ENCODE data around the gene B3GALT2. TPM values are rescaled to one million over a fixed set of nuclear protein-coding genes. Genes with fewer than 3 reads are reported as not detected.
A peak's percentile ranks its signal among the peaks of the same experiment; 100 is the strongest.

Gene B3GALT2
- total RNA-seq, 1 experiment from 2014 or later = not detected

DNA sequence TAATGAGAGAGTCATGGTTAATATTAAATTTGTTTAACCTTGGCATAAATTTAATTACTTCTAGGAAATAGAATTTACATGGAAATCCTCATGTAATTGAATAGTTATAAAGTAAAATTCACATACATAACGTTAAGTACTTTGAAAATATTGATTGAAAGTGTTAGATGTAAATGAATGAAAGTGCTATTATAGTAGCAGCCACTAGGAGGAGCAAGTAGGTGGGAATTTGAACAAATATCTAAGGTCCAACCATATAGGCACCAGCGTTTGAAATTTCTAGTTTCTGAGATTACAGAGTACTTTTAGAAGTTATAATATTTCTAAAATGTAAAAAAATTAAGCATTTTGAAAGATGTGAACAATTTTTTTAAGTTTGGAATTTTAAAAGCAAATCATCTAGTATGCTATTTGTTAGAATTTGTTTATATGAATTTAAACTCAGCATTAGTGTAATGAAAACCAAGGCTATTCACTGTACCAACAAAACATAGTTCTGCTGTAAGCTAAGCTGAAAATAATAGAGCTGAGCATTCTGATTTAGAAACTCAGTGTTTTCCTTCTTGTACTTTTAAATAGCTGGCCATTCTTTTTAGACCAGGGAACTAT, 3.3 kb downstream of the B3GALT2 start:
- peak; percentile 72 for DNase-seq (ENCODE audit: low spot score)

DNA sequence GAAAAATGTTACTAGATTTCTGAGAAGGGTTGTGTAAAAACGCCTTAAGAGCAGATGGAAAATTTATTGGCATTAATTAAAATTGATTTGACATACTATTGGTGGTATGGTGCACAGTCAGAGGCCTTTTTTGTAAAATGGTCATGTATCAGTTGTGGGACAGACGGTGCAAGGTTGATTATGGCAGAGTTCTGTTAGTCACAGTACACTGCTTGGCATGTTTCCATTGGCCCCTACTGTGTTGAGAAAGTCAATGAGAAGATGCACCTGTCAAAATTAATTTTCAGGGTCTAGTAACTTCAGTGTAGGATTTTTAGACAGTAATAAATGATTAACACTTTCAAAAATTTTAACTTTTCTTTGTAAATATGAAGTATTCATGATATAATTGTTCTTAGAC, 4.4 kb downstream of the B3GALT2 start:
- DNase-seq (ENCODE audit: low spot score) = no peak

DNA sequence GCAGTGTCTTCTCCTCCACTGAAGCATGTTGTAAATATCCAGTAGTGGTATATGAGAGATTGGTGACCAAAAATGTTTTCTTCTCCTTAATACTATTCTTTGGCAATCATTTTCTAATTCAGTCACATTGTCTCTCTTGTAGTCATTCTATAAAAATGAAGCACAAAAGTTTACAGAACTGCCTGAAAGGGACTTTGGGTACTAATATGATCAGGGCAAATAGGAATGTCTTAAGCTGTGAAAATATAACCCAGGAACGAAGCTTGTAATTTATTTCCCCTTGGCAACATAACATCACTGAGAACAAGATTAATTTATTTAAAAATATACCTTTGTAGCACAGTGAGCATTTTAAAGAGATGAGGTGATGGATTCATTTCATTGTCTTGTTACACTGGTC, 4.9 kb downstream of the B3GALT2 start:
- DNase-seq (ENCODE audit: low spot score) = no peak

DNA sequence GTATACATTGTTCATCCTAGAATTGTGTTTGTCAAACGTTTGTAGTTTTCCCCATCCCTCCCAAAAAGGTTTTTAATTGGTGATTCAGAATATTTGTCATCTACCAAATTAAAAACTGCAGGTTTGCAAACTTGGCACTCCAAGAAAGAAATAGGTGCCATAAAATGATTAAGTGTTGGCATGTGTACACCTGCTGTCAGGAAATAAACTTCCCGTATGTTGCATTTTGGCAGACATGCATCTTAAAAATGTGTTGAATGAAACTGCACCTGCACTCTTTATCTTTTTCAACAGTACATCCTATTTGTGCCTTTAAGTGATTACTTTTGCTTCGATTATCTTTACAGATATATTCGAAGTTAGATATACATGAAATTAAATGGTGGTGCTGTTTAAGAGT, 7.3 kb downstream of the B3GALT2 start:
- DNase-seq (ENCODE audit: low spot score) = no peak

DNA sequence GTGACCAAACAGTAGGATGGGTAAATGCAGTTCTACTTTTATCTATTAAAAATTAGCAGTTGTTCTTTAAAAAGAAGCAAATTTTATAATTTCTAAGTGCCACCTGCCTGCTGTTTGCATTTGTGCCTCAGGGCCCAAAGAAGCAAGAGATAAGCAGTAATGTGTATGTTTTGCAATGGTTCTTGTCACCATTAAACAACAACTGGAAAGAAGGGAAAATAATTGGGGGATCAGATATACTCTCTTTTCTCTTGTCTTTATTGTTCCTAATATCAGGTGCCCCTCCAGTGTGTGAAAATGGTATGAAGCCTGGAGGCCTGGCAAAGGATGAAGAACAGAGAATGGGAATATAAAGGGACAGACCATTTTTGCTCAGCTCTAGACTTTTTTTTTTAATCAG, 9.6 kb downstream of the B3GALT2 start:
- DNase-seq (ENCODE audit: low spot score) = no peak

DNA sequence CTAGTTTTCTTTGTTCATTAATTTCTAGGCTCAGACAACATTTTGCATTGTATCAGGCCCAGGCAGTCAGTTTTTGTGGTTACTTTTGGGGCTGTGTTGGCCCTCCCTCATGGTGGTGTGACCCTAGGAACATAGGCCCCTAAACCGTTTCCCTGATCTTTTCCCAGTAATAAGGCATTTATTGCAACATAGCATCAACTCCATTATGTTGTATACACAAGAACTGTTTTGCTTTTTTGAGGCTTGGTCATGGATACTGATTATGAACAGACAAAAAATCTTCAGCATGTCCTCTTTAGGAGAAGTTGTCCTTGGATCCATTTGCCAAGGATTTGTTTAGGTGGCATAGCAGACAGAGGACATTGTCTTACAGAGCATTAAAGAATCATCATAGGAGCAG, 10.3 kb downstream of the B3GALT2 start:
- DNase-seq (ENCODE audit: low spot score) = no peak

DNA sequence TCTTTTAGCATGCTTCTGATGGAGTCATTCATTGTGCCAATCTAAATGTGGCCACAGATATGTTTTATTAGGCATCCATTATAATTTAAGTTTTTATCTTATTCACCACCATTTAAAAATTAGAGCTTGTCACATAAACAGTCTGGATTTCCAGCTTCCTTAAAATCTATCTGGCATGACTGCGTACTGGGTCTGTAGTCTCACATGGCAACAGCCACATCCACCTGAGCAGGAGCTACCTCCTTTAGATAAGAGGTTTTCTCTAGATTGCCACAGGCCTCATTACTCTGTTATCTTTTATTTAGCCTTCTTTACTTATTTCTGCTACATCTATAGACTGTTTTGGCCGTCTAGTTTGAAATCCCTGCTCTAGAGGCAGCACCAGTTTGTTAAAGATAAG, 29.1 kb downstream of the B3GALT2 start:
- DNase-seq (ENCODE audit: low spot score) = no peak

DNA sequence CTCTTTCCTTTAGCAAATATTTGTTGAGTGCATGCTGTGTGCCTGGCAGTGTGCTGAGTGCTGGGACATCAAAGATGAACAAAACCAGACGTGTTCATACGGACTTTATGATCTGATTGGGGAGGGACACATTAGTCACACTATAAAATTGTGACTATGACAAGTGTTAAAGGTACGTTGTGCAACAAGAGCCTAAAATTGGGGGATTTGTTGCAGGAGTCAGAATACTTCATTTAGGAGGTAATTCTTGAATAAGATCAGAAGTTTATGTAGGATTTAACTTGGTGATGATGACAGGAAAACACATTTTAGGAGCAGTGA, 29.6 kb downstream of the B3GALT2 start:
- no peak for DNase-seq (ENCODE audit: low spot score)

DNA sequence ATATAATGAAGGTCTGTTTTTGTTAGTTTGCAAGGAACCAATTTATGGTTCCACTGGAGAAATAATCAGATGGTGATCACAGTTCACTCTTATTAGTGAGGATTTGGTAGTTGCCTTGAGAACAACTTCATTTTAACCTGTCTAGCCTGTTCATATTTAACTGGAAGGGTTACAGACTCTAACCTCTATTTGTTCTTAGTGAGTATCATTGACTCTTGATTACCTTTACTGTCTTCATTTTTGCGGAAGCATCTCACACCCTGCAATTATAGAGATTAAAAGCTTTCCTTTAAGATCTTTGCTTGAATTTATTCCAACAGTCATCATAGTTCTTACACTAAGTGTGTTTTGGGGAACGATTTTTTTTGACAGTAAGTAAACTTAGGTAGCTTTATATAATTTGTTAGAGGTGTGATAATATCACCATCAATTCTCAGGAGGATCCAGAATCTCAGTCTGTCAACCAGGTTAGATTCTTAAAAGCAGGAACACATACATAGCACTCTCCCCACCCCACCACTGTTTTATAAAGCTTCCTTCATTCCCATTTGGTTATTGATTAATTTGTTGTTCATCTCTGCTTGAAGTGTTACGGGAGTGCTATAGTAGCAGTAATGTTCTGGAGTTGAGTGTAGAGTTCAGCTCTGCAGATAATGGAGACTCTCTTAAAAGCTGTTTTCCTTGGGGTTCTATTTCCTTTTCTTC, 30.1 kb downstream of the B3GALT2 start:
- peak; percentile 19 for DNase-seq (ENCODE audit: low spot score)

DNA sequence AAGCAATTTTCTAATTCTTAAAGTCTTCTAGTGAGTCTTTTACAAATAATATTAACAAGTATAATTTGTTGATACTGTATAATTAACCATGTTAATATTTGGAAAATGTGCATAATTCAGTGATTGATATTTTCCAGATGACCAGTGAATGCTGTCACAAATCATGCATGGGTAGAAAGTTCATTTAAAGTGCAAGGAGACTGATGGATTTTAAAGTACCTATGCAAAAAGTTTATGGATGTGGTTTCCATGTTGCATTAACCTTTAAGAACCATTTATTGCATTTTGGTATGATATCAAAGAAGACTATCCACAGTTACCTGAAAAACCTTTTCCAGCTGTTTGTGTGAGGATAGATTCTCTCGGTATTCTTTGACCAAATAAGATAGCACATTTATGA, 41.4 kb downstream of the B3GALT2 start:
- DNase-seq (ENCODE audit: low spot score) = no peak

DNA sequence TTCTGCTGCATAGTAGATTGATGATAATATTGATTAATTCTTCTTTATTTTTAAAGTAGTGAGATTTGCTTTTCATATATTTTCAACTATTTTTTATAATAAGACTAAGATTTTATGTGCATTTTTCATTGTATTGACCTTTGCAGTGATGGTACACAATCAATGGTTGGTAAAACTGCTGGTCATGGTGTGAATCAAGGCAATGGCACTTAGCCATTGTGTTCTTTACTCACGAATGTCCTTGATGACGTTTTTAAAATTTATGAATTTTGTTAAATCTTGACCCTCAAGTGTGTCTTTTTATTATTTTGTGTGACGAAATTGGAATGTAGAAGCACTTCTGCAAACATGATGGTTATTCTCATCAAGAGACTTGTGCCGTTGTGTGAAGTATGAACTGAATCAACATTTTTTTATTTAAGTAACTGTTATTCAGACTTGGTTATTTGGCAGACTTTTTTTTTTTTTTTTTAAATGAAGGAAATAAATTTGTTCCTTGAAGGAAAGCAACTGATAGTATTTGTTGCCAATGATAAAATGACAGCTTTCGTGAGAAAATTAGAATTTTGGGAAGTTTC, 42.0 kb downstream of the B3GALT2 start:
- no peak for DNase-seq (ENCODE audit: low spot score)

DNA sequence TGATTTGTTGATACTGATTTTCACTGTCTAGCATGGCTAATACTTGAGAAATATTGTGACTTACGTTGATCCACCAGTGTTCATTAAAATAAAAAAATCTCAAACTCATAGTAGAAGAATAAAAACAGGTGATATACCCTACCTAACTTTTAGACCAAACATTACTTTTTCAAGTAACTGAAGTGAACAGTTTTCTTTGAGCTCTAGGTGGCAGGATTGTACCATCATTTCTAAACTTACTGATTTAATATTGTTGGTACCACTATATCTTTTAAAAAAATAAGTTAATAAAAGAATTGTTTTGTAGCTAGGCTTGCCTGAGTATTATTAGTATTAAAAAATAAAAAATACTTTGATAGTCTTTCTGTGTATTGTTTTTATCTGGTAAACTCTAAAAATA, 43.1 kb downstream of the B3GALT2 start:
- peak; percentile 18 for DNase-seq (ENCODE audit: low spot score)

DNA sequence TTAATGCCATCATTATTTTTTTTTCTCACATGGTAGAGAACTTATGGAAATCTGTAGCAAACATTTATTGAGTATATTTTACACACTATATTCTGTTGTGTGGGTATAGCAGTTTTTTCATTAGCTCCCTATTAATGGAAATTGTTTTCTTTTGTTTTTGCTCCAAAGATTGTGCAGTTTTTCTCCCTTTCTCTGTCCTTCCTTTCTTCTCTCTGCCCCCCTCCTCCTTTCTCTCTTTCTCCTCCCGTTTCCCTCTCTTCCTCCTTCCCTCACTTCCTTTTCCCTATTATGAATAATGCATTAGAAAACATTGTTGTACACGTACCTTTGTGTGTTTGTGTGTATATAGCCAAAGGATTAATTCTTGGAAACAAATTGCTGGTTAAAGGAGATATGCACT, 44.0 kb downstream of the B3GALT2 start:
- no peak for DNase-seq (ENCODE audit: low spot score)

DNA sequence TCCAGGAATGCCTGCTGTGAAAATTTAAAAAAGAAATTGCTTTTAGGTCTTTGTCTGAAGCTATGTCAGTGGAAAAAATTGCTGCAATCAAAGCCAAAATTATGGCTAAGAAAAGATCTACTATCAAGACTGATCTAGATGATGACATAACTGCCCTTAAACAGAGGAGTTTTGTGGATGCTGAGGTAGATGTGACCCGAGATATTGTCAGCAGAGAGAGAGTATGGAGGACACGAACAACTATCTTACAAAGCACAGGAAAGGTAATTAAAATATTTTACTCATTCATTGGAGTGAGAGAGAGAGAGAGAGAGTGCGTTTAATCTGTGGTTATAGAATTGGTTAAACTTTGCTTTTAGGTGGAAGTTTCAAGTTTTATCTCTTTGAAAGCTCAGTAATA, 44.6 kb downstream of the B3GALT2 start:
- no peak for DNase-seq (ENCODE audit: low spot score)

DNA sequence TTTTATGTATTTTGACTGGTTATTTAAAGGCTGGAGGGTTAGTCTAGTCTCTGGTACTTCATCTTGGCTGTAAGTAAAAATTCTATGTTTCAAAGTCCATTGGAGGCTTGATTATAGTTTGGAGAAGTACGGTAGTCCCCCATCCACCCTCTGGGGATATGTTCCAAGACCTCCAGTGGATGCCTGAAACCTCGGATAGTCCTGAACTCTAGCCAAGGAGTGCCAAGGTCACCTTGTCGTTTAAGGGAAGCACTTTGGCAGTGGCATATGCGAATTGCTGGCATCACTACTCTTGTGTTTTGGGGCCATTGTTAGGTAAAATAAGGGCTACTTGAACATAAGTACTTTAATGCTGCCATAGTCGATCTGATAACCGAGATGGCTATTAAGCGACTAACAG, 46.2 kb downstream of the B3GALT2 start:
- no peak for DNase-seq (ENCODE audit: low spot score)

DNA sequence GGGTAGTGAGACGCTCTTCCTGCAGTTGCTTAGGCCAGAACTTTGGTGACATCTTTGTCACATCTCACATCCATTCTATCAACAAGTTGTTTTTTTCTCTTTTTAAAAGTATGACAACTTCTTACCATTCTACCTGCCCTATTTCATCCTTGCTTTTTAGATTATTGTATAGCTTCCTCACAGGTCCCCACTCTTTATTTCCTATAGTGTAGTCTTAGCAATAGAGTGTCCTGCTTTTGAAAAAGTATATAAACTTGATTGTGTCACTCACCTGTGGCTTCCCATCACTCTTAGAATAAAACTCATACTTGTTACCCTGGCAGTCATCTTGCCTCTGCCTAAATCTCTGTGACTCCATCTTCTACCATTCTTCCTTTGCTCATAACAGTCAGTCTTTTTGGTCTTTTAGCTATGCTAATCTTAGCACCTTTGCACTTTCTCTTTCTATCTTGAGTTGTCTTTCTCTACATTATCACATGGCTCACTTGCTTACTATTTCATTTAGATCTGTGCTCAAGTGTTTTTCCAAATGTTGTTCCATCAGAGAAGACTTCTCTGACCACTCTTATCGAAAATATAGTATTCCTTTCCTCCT, 55.0 kb downstream of the B3GALT2 start:
- DNase-seq (ENCODE audit: low spot score) = no peak

Small RNAs within 50 kb of the gene (small RNA-seq; reads per million reads assigned to genes)
- not detected for gene MIR1278

Other genes with a start within 250 kb of the B3GALT2 start
- gene UCHL5, start 127.3 kb downstream of the B3GALT2 start, total RNA-seq (2014; rRNA removed; shearing (Covaris generic)) = 23.5 and 23.6 TPM in 2 replicates
- 46.4 and 62.5 TPM in 2 replicates for gene RO60, start 127.0 kb downstream of the B3GALT2 start, total RNA-seq (2014; rRNA removed; shearing (Covaris generic))
- gene GLRX2, start 81.2 kb downstream of the B3GALT2 start, total RNA-seq (2014; rRNA removed; shearing (Covaris generic)) = 9.2 and 16.6 TPM in 2 replicates
- gene CDC73, start 64.6 kb downstream of the B3GALT2 start, total RNA-seq (2014; rRNA removed; shearing (Covaris generic)) = 9.7 TPM in 2 replicates

Data from HT-29 (cell line).